Measurements from ENCODE around the gene RBM20. TPM values are rescaled to one million over a fixed set of nuclear protein-coding genes. Genes with fewer than 3 reads are reported as not detected.

The RBM20 gene
- total RNA-seq, 4 donors from 2014 or later = 0.54 to 4.3 (median 1.5) TPM

GRCh38 chr10:110821508-110821907 lies 177.4 kb downstream of the RBM20 start:
- 60 to 77% methylated on average over 5 to 7 of the region's 7 CpGs for WGBS, 2 donors
- Histone ChIP-seq H3K4me1 (peaks cover 76 to 82% of the 10 kb centered on the region in 2 donors), H3K36me3 (no peaks in the 10 kb centered on the region), H3K27ac (peak overlapping the region; percentile 96 to 98 (median 97)), H3K9me3 (no peaks in the 10 kb centered on the region), H3K4me3 (replicated peaks in 1 of 3) (no peak overlapping the region), H3K27me3 (no peaks in the 10 kb centered on the region)
- no peak for TF ChIP-seq CTCF (IDR thresholded peaks at IDR 0.05)
- no peak for TF ChIP-seq POLR2A (IDR thresholded peaks at IDR 0.05)
- no peak for DNase-seq
- intact Hi-C loops (cut with DNase I) = no loop called here

- Histone ChIP-seq H3K36me3 (no peaks in the 10 kb centered on the region), H3K27me3 (no peaks in the 10 kb centered on the region), H3K4me1 (peaks cover 69 to 76% of the 10 kb centered on the region in 2 donors), H3K4me3 (replicated peaks in 1 of 3) (no peak overlapping the region), H3K27ac (peak overlapping the region; percentile 96 to 98 (median 97)), H3K9me3 (no peaks in the 10 kb centered on the region)
- TF ChIP-seq CTCF (IDR thresholded peaks at IDR 0.05) (no peak), POLR2A (IDR thresholded peaks at IDR 0.05) (peak in 1 of 2 donors; percentile 14)
- no peak for DNase-seq
- intact Hi-C loops (cut with DNase I) = no loop called here
- 16 to 31% methylated on average over 4 of the region's 4 CpGs for WGBS, 2 donors
Measured at GRCh38 chr10:110822035-110822711, 178.0 kb downstream of the RBM20 start.

GRCh38 chr10:110822712-110823311 lies 178.7 kb downstream of the RBM20 start:
- Histone ChIP-seq H3K9me3 (no peaks in the 10 kb centered on the region), H3K4me3 (replicated peaks in 1 of 3) (no peak overlapping the region), H3K27ac (peak overlapping the region; percentile 96 to 98 (median 97)), H3K36me3 (no peaks in the 10 kb centered on the region), H3K27me3 (no peaks in the 10 kb centered on the region), H3K4me1 (peaks cover 69 to 76% of the 10 kb centered on the region in 2 donors)
- 36 to 37% methylated on average over 8 of the region's 8 CpGs for WGBS, 2 donors
- DNase-seq = peak; percentile 89 to 91
- TF ChIP-seq CTCF (IDR thresholded peaks at IDR 0.05) (no peak), POLR2A (IDR thresholded peaks at IDR 0.05) (peak in 1 of 2 donors; percentile 44)
- intact Hi-C loops (cut with DNase I) = no loop called here

GRCh38 chr10:110824152-110824441 lies 180.0 kb downstream of the RBM20 start:
- Histone ChIP-seq H3K27ac (peak overlapping the region; percentile 90 to 97 (median 96)), H3K4me3 (replicated peaks in 1 of 3) (no peak overlapping the region), H3K36me3 (no peaks in the 10 kb centered on the region), H3K27me3 (no peaks in the 10 kb centered on the region), H3K9me3 (no peaks in the 10 kb centered on the region), H3K4me1 (peaks cover 66 to 72% of the 10 kb centered on the region in 2 donors)
- TF ChIP-seq CTCF (IDR thresholded peaks at IDR 0.05) (no peak), POLR2A (IDR thresholded peaks at IDR 0.05) (no peak)
- intact Hi-C loops (cut with DNase I) = no loop called here
- DNase-seq = no peak
- 46 to 53% methylated on average over 1 of the region's 1 CpG for WGBS, 2 donors

GRCh38 chr10:110824660-110825059 lies 180.5 kb downstream of the RBM20 start:
- WGBS, 2 donors = 47% methylated on average over 5 of the region's 5 CpGs

More at GRCh38 chr10:110824660-110825059, 180.5 kb downstream of the RBM20 start:
- intact Hi-C loops (cut with DNase I) = no loop called here
- no peaks in the 10 kb centered on the region for H3K27me3 ChIP-seq
- TF ChIP-seq CTCF (IDR thresholded peaks at IDR 0.05) (no peak), POLR2A (IDR thresholded peaks at IDR 0.05) (peak in 1 of 2 donors; percentile 69)
- no peaks in the 10 kb centered on the region for H3K36me3 ChIP-seq
- no peak overlapping the region for H3K4me3 ChIP-seq (replicated peaks in 1 of 3)
- peak overlapping the region; percentile 90 to 97 (median 96) for H3K27ac ChIP-seq
- peak; percentile 65 to 71 for DNase-seq
- no peaks in the 10 kb centered on the region for H3K9me3 ChIP-seq
- peaks cover 60 to 69% of the 10 kb centered on the region in 2 donors for H3K4me1 ChIP-seq

Data from thyroid gland (tissue), 4 donors.